GM12878 (cell line): ENCODE results near the gene MYL6B. TPM values are rescaled to one million over a fixed set of nuclear protein-coding genes. Genes with fewer than 3 reads are reported as not detected.

Experiments
- ATAC-seq: fragments of 200-7000 bp; cut with Tn5 transposase; 3 replicates; pipeline ENCODE4 v1.9.1; 2020; ENCODE audit warnings: mild to moderate bottlenecking, moderate library complexity
- BruUV-seq: library from RNA; stranded (reverse); fragments of 400-500 nt; replicated peaks from 2 replicates; lab custom pipeline; 2021; lab: Mats Ljungman, UMichigan
- CTCF ChIA-PET: fragments of 300-600 bp; sonication (Branson Sonifier 250); formaldehyde crosslinking; extraction: SDS; loops from one replicate; lab custom pipeline; 2021; ENCODE audit warnings: inconsistent platforms; lab: Yijun Ruan, JAX
- POLR2A ChIA-PET: fragments of 350-600 bp; formaldehyde crosslinking; extraction: SDS; loops from one replicate; lab custom pipeline; 2021; ENCODE audit warnings: inconsistent platforms; lab: Charles Lee
- RAD21 ChIA-PET: fragments of 300-600 bp; sonication (Branson Sonifier 250); formaldehyde crosslinking; loops from one replicate; lab custom pipeline; 2023; ENCODE audit warnings: antibody characterized with exemption; ENCODE audit not compliant: unreplicated experiment; lab: Charles Lee
- SMC1A ChIA-PET: fragments of 300-600 bp; sonication (Branson Sonifier 250); formaldehyde crosslinking; loops from one replicate; lab custom pipeline; 2023; ENCODE audit not compliant: unreplicated experiment, uncharacterized antibody; lab: Charles Lee
- DNase-seq: peaks from one replicate; pipeline ENCODE4 v3.0.0-alpha.2; 2011; ENCODE audit warnings: low read depth, low spot score
- FAIRE-seq: peaks from 3 replicates; lab custom pipeline; 2011; peaks lifted over from hg19 to GRCh38; lab: Jason Lieb, UNC
- H2AFZ ChIP-seq: 2 replicates; pipeline ENCODE4 v1.6.0; 2011; ENCODE audit warnings: low read depth, low read length, control low read depth; ENCODE audit not compliant: control insufficient read depth
- H3K27ac ChIP-seq: 2 replicates; pipeline ENCODE4 v1.5.1; 2011; ENCODE audit warnings: control low read depth; ENCODE audit not compliant: control insufficient read depth, insufficient read depth
- H3K27me3 ChIP-seq, 2 experiments: replicated peaks in 1 of 2; 2 replicates each; pipeline versions ENCODE4 v1.6.0 to v1.6.1; 2011; ENCODE audit warnings: low read length in 1 of 2; ENCODE audit not compliant: control insufficient read depth in 2 of 2, insufficient read depth in 2 of 2
- H3K36me3 ChIP-seq, 2 experiments: 2 replicates each; pipeline ENCODE4 v1.5.1; 2011; ENCODE audit warnings: low read length in 1 of 2; ENCODE audit not compliant: control insufficient read depth in 2 of 2, insufficient read depth in 2 of 2
- H3K4me1 ChIP-seq: 2 replicates; pipeline ENCODE4 v1.6.1; 2011; ENCODE audit warnings: mild to moderate bottlenecking, low read length, moderate library complexity, mixed read lengths; ENCODE audit not compliant: control insufficient read depth, insufficient read depth
- H3K4me2 ChIP-seq: 2 replicates; pipeline ENCODE4 v1.6.0; 2011; ENCODE audit warnings: control low read depth; ENCODE audit not compliant: control insufficient read depth, insufficient read depth
- H3K4me3 ChIP-seq: fragments of 200-600 bp; sonication (generic); 2 replicates; pipeline ENCODE4 v1.5.1; 2016
- H3K79me2 ChIP-seq: 2 replicates; pipeline ENCODE4 v1.6.0; 2011; ENCODE audit warnings: low read length; ENCODE audit not compliant: control insufficient read depth, insufficient read depth
- H3K9ac ChIP-seq: 2 replicates; pipeline ENCODE4 v1.8.0; 2011; ENCODE audit warnings: low read length, control low read depth, mixed read lengths; ENCODE audit not compliant: control insufficient read depth, insufficient read depth
- H3K9me3 ChIP-seq: replicated peaks from 3 replicates; pipeline ENCODE4 v1.5.1; 2011; ENCODE audit warnings: mild to moderate bottlenecking, low read length; ENCODE audit not compliant: control insufficient read depth, insufficient read depth
- H4K20me1 ChIP-seq: 2 replicates; pipeline ENCODE4 v1.6.0; 2011; ENCODE audit not compliant: control insufficient read depth, insufficient read depth
- CBX3 ChIP-seq: fragments of 200-600 bp; sonication (generic); IDR thresholded peaks from 2 replicates; pipeline ENCODE4 v1.6.1; 2016; ENCODE audit warnings: low read depth, borderline replicate concordance
- CHD4 ChIP-seq: fragments of 200-600 bp; sonication (generic); IDR thresholded peaks from 2 replicates; pipeline ENCODE4 v1.6.1; 2016; ENCODE audit warnings: mild to moderate bottlenecking
- CREB1 ChIP-seq: IDR thresholded peaks from 2 replicates; pipeline ENCODE4 v1.6.1; 2012; ENCODE audit warnings: low read depth, mild to moderate bottlenecking, inconsistent platforms
- CREM ChIP-seq: IDR thresholded peaks from 2 replicates; pipeline ENCODE4 v1.6.1; 2014; ENCODE audit warnings: antibody characterized with exemption, low read depth
- DPF2 ChIP-seq: fragments of 450-650 bp; IDR thresholded peaks from 2 replicates; pipeline ENCODE4 v1.6.1; 2017; ENCODE audit warnings: mild to moderate bottlenecking
- ESRRA ChIP-seq: IDR thresholded peaks from 2 replicates; pipeline ENCODE4 v1.6.1; 2012; ENCODE audit warnings: mild to moderate bottlenecking, low read length, improper control_type of control experiment
- HDGF ChIP-seq: fragments of 450-650 bp; IDR thresholded peaks from 2 replicates; pipeline ENCODE4 v1.6.1; 2016; ENCODE audit warnings: antibody characterized with exemption
- MTA2 ChIP-seq: fragments of 450-650 bp; IDR thresholded peaks from 2 replicates; pipeline ENCODE4 v1.6.1; 2016; ENCODE audit warnings: low read depth, mild to moderate bottlenecking, moderate library complexity
- MYB ChIP-seq: fragments of 150-350 bp; IDR thresholded peaks from 2 replicates; pipeline ENCODE4 v1.6.1; 2014; ENCODE audit warnings: mild to moderate bottlenecking, low read depth, low read length, borderline replicate concordance
- NBN ChIP-seq: fragments of 450-650 bp; IDR thresholded peaks from 2 replicates; pipeline ENCODE4 v1.6.1; 2016
- POLR2A ChIP-seq: IDR thresholded peaks from 2 replicates; pipeline ENCODE4 v1.6.1; 2011; ENCODE audit warnings: low read depth, mild to moderate bottlenecking, low read length
- RAD21 ChIP-seq: IDR thresholded peaks from 2 replicates; pipeline ENCODE4 v1.6.1; 2011; ENCODE audit warnings: mild to moderate bottlenecking, low read depth, low read length, moderate library complexity; ENCODE audit not compliant: insufficient read depth
- RAD51 ChIP-seq: fragments of 450-650 bp; IDR thresholded peaks from 2 replicates; pipeline ENCODE4 v1.6.1; 2016; ENCODE audit warnings: moderate library complexity, mild to moderate bottlenecking, inconsistent platforms
- SP1 ChIP-seq: IDR thresholded peaks from one replicate; pipeline ENCODE4 v1.6.1; 2011; ENCODE audit warnings: low read depth, low read length
- whole genome bisulfite sequencing: methylation state at CpG from one replicate; pipeline ENCODE4 v1.1.6; 2016; ENCODE audit warnings: low lambda C conversion rate; ENCODE audit not compliant: insufficient replicate concordance, insufficient coverage; ENCODE audit errors: missing lambda C conversion rate; 5-methylcytosine and 5-hydroxymethylcytosine counted together
- in situ Hi-C: fragments of 300-500 bp; cut with MboI; formaldehyde crosslinking; loops from 9 replicates; pipeline ENCODE4 v1.14.3; 2018; ENCODE audit warnings: mixed read lengths
- intact Hi-C: fragments of 100-400 bp; cut with micrococcal nuclease; formaldehyde crosslinking; loops from one replicate; pipeline ENCODE4 v1.14.2; 2022; ENCODE audit not compliant: unreplicated experiment
- polyA plus RNA-seq, 11 experiments: library from polyadenylated mRNA; depleted of rRNA in 4 of 11; unstranded in 6 of 11; stranded (reverse) in 5 of 11; fragments of >200 nt; fragmentation: Nextera tagmentation in 4 of 11; fragmentation: Illumina TruSeq in 1 of 11; extraction: Ambion mirVana in 4 of 11; extraction: Trizol in 1 of 11; gene quantifications; 1 replicate in 1 of 11; 2 replicates in 10 of 11; pipeline versions ENCODE4 v1.2.1 to v1.2.3, GENCODE V29; 2011 to 2016; ENCODE audit warnings: inconsistent platforms in 2 of 11, missing spikeins in 2 of 11, low read depth in 1 of 11
- total RNA-seq, 4 experiments: library from RNA; depleted of rRNA in 3 of 4; stranded (reverse); fragments of >200 nt in 3 of 4; fragmentation: Illumina TruSeq in 1 of 4; extraction: Trizol in 1 of 4; gene quantifications; 2 replicates each; pipeline versions ENCODE4 v1.2.1 to v1.2.3, GENCODE V29; 2013 to 2021
- TF ChIP-seq, protein P1 (sequence below): fragments of 450-650 bp; IDR thresholded peaks from 2 replicates; pipeline ENCODE4 v1.6.1; 2016; ENCODE audit warnings: mild to moderate bottlenecking
- TF ChIP-seq, protein P2 (sequence below): IDR thresholded peaks from 2 replicates; pipeline ENCODE4 v1.6.1; 2012; ENCODE audit warnings: low read depth, low read length, improper control_type of control experiment
- TF ChIP-seq, protein P3 (sequence below): fragments of 450-650 bp; formaldehyde crosslinking; IDR thresholded peaks from 2 replicates; pipeline ENCODE4 v1.4.0; 2020; ENCODE audit warnings: mild to moderate bottlenecking, moderate library complexity
- TF ChIP-seq, protein P4 (sequence below): IDR thresholded peaks from 2 replicates; pipeline ENCODE4 v1.6.1; 2011; ENCODE audit warnings: low read depth, low read length, improper control_type of control experiment, borderline replicate concordance

Gene MYL6B
- total and polyA plus RNA-seq, 10 of the 15 experiments (the other 5 are each of a cell fraction or from before 2014, with no cell fraction given), result 75.5 to 153 (median 114) TPM

DNA sequence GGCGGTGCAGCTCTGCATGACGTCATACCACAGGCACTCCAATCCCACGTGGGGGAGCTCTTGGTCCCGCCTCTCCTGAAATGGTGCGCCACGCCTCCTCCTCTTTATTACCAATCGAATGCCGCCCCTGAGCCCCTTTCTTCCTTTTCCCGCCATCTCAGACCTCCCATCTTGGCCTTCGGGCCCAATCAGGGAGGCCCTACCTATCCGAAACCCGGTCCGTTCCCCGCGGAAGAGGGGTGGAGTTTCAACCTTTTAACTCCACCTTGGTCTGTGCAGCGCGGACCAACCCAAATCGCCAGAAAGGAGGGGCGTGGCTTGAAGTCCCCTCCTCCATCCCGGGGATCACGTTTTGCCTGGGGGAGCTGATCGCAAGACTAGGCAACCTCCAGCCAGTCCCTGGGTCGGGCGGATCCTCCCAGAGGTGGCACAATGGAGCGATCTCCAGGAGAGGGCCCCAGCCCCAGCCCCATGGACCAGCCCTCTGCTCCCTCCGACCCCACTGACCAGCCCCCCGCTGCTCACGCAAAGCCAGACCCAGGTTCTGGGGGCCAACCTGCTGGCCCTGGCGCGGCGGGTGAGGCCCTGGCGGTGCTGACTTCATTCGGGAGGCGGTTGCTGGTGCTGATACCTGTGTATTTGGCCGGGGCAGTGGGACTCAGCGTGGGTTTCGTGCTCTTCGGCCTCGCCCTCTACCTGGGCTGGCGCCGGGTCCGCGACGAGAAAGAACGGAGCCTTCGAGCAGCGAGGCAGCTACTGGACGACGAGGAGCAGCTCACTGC lies 24.3 kb upstream of the MYL6B start, which contains the start of gene ESYT1:
Gene ESYT1, plus strand, starts transcription at position 380 of the 782 bp plus-strand sequence. Its CDS starts 53 bp downstream, at position 433.
- H3K36me3 ChIP-seq, result peaks cover 10 to 16% of the 10 kb centered on the region in 2 experiments
- in situ Hi-C loops (no loop called here), intact Hi-C loops (loop anchor here (2.0 to 10.0 kb wide), 3 partner anchors 131 to 517 kb away; partner anchors contain the start of genes ANKRD52, ATP5F1B and SPRYD4)
- SMC1A ChIA-PET, result interaction anchor here (0.6 to 4.8 kb wide), 13 partner anchors 9 to 509 kb away, joined by 3 to 68 read pairs (median 4); partner anchors contain the start of genes MYL6, MYL6B, PA2G4 and RNF41
- no peaks in the 10 kb centered on the region for H3K9me3 ChIP-seq
- CTCF ChIA-PET, result interaction anchor here (0.7 to 10.3 kb wide), 18 partner anchors 9 to 390 kb away, joined by 3 to 129 read pairs (median 4); partner anchors contain the start of genes PA2G4, RNF41, RPL41 and SMARCC2
- POLR2A ChIA-PET, result interaction anchor here (0.5 to 4.5 kb wide), 19 partner anchors 9 to 509 kb away, joined by 3 to 56 read pairs (median 5); partner anchors contain the start of genes ANKRD52, CNPY2, MYL6 and MYL6B
- RAD21 ChIA-PET, result interaction anchor here (0.6 to 6.8 kb wide), 21 partner anchors 8 to 506 kb away, joined by 3 to 98 read pairs (median 4); partner anchors contain the start of genes MYL6, MYL6B, PA2G4 and RAB5B
- WGBS, result 0% methylated on average over 44 of the region's 49 CpGs
- H3K79me2 ChIP-seq, result peaks cover 21% of the 10 kb centered on the region
- no peaks in the 10 kb centered on the region for H4K20me1 ChIP-seq
- DNase-seq (peak; percentile 98), ATAC-seq (peak; percentile 93), FAIRE-seq (peak; percentile 91)
- no peaks in the 10 kb centered on the region for H3K27me3 ChIP-seq
- peak within 1 kb of the TSS; percentile 69 for H2AFZ ChIP-seq
- H3K4me3 ChIP-seq, result peak within 1 kb of the TSS; percentile 93
- TSS peak; percentile 52 for BruUV-seq
- peak within 1 kb of the TSS; percentile 78 for H3K9ac ChIP-seq
- H3K4me2 ChIP-seq, result peak within 1 kb of the TSS; percentile 98
- peaks cover 24% of the 10 kb centered on the region for H3K4me1 ChIP-seq
- H3K27ac ChIP-seq, result peak within 1 kb of the TSS; percentile 72
- TF ChIP-seq CHD4 (no peak), RAD21 (no peak), CREM (peak; percentile 85), CREB1 (peak; percentile 86), CBX3 (no peak), MYB (no peak), ESRRA (no peak), SP1 (peak; percentile 81), MTA2 (0 out of 2 replicates have a peak, but pooled peaks have one; percentile 26), DPF2 (peak; percentile 15; the same call in 1 of the 2 replicates), POLR2A (peak; percentile 87), RAD51 (peak; percentile 89), NBN (peak; percentile 99), HDGF (peak; percentile 97; the same call in 1 of the 2 replicates)
- TF ChIP-seq, protein P1, sequence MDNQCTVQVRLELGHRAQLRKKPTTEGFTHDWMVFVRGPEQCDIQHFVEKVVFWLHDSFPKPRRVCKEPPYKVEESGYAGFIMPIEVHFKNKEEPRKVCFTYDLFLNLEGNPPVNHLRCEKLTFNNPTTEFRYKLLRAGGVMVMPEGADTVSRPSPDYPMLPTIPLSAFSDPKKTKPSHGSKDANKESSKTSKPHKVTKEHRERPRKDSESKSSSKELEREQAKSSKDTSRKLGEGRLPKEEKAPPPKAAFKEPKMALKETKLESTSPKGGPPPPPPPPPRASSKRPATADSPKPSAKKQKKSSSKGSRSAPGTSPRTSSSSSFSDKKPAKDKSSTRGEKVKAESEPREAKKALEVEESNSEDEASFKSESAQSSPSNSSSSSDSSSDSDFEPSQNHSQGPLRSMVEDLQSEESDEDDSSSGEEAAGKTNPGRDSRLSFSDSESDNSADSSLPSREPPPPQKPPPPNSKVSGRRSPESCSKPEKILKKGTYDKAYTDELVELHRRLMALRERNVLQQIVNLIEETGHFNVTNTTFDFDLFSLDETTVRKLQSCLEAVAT, result 0 out of 2 replicates have a peak, but pooled peaks have one; percentile 32
- TF ChIP-seq, protein P2, sequence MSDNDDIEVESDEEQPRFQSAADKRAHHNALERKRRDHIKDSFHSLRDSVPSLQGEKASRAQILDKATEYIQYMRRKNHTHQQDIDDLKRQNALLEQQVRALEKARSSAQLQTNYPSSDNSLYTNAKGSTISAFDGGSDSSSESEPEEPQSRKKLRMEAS, result peak; percentile 81
- TF ChIP-seq, protein P3, sequence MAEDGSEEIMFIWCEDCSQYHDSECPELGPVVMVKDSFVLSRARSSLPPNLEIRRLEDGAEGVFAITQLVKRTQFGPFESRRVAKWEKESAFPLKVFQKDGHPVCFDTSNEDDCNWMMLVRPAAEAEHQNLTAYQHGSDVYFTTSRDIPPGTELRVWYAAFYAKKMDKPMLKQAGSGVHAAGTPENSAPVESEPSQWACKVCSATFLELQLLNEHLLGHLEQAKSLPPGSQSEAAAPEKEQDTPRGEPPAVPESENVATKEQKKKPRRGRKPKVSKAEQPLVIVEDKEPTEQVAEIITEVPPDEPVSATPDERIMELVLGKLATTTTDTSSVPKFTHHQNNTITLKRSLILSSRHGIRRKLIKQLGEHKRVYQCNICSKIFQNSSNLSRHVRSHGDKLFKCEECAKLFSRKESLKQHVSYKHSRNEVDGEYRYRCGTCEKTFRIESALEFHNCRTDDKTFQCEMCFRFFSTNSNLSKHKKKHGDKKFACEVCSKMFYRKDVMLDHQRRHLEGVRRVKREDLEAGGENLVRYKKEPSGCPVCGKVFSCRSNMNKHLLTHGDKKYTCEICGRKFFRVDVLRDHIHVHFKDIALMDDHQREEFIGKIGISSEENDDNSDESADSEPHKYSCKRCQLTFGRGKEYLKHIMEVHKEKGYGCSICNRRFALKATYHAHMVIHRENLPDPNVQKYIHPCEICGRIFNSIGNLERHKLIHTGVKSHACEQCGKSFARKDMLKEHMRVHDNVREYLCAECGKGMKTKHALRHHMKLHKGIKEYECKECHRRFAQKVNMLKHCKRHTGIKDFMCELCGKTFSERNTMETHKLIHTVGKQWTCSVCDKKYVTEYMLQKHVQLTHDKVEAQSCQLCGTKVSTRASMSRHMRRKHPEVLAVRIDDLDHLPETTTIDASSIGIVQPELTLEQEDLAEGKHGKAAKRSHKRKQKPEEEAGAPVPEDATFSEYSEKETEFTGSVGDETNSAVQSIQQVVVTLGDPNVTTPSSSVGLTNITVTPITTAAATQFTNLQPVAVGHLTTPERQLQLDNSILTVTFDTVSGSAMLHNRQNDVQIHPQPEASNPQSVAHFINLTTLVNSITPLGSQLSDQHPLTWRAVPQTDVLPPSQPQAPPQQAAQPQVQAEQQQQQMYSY (CRISPR knock-in tag), result peak; percentile 65; the same call in 1 of the 2 replicates
- TF ChIP-seq, protein P4, sequence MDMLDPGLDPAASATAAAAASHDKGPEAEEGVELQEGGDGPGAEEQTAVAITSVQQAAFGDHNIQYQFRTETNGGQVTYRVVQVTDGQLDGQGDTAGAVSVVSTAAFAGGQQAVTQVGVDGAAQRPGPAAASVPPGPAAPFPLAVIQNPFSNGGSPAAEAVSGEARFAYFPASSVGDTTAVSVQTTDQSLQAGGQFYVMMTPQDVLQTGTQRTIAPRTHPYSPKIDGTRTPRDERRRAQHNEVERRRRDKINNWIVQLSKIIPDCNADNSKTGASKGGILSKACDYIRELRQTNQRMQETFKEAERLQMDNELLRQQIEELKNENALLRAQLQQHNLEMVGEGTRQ, result peak; percentile 42
